ENCODE data around the gene ZFR2.
A peak's percentile ranks its signal among the peaks of the same experiment; 100 is the strongest.

The ZFR2 gene

DNA sequence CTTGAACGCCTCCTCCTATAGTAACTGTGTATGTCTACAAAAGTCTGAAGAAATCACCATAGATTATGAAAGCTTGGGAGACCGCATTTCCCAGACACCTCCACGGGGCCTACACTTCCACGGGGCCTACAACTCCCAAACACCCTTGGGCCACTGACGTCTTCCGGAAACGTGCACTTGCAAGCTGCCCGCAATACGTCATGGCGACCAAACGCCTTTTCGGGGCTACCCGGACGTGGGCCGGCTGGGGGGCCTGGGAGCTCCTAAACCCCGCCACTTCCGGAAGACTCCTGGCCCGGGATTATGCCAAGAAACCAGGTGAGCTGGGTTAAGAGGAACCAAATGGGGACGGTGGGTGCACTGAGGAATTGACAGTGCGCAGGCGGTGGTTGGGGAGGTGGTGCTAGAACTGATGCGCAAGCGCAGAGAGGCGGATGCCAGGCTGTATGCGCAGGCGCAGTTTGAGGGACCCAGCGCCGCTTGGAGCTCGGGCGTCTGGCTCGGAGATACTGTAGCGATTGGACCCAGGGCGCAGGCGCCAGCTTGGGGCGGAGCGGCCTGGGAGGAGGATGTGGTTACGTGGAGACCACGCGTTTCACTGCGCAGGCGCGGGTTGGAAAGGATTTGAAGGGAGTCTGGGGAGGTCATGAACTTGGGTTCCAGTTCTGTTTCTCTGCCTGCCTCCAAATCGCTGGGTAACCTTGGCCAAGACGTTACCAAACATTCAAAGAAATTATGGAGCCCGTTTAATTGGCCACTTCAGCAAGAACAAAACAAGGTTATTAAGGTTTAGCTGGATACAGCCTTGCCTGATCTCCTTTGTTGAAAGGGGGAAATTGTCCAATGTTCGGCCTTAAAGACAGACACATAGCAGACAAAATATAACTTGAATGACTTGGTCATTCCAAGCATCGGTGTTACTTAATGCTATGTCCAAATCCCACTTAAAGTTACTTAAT, 106.1 kb downstream of the ZFR2 start, which contains the start of gene MRPL54:
TSS of gene MRPL54 (plus strand) at position 182 of the 959 bp plus-strand sequence. CDS start at position 201, 19 bp downstream.
- no peaks in the 10 kb centered on the region for H4K20me1 ChIP-seq (ENCODE audit: control insufficient read depth, insufficient read depth, low read depth, low read length)
- no peaks in the 10 kb centered on the region for H3K9me2 ChIP-seq (replicated peaks; ENCODE audit: control insufficient read depth, low read length)
- no peaks in the 10 kb centered on the region for H3K9me3 ChIP-seq (ENCODE audit: control insufficient read depth, insufficient read depth, low read length)
- H3K4me1 ChIP-seq (ENCODE audit: control insufficient read depth, low read length), result peaks cover 13% of the 10 kb centered on the region
- H3K27me3 ChIP-seq (ENCODE audit: control insufficient read depth, low read length), result no peaks in the 10 kb centered on the region
- H3K4me2 ChIP-seq (ENCODE audit: low read length), result peak within 1 kb of the TSS; percentile 83
- peak within 1 kb of the TSS; percentile 82 for H3K27ac ChIP-seq (ENCODE audit: low read depth, low read length)
- no peak for TF ChIP-seq CTCF (IDR thresholded peaks at IDR 0.05; ENCODE audit: low read depth, low read length, poor library complexity, severe bottlenecking)
- no peak for TF ChIP-seq EZH2phosphoT487 (IDR thresholded peaks at IDR 0.05; ENCODE audit: borderline replicate concordance, low read length)
- H3K36me3 ChIP-seq (ENCODE audit: control insufficient read depth, low read length), result peaks cover 30% of the 10 kb centered on the region
- peaks cover 7% of the 10 kb centered on the region for H3F3A ChIP-seq (ENCODE audit: control insufficient read depth, insufficient read depth)
- peak within 1 kb of the TSS; percentile 96 for H3K4me3 ChIP-seq (ENCODE audit: low read length)
- H3K79me2 ChIP-seq (ENCODE audit: control insufficient read depth, low read length), result peaks cover 39% of the 10 kb centered on the region

DNA sequence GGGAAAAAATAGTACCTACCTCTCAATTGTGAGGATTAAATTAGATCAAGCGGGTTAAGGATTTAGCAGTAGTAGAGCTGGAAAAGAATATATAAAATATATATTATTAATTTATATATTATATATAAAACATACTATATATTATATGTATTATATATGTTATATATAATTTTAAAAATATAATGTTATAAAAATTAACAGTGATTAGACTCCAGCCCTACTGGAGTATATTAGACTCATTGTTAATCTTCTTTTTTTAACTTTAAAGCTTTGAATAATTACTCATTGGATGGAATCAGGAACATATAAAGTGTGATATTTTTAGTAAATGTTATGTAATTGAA, 106.7 kb downstream of the ZFR2 start:
- no peaks in the 10 kb centered on the region for H3K9me2 ChIP-seq (replicated peaks; ENCODE audit: control insufficient read depth, low read length)
- peaks cover 39% of the 10 kb centered on the region for H3K79me2 ChIP-seq (ENCODE audit: control insufficient read depth, low read length)
- H3K4me2 ChIP-seq (ENCODE audit: low read length), result peak overlapping the region; percentile 83

GRCh38 chr19:3761382-3762129, 107.3 kb downstream of the ZFR2 start, which contains the start of gene APBA3:
APBA3 (minus strand) TSS chr19:3761692; CDS start chr19:3760264, 1,428 bp downstream.
- peak within 1 kb of the TSS; percentile 82 for H3K27ac ChIP-seq (ENCODE audit: low read depth, low read length)
- no peak for TF ChIP-seq EZH2phosphoT487 (IDR thresholded peaks at IDR 0.05; ENCODE audit: borderline replicate concordance, low read length)
- TF ChIP-seq CTCF (IDR thresholded peaks at IDR 0.05; ENCODE audit: low read depth, low read length, poor library complexity, severe bottlenecking), result peak; percentile 85
- no peaks in the 10 kb centered on the region for H4K20me1 ChIP-seq (ENCODE audit: control insufficient read depth, insufficient read depth, low read depth, low read length)
- peaks cover 39% of the 10 kb centered on the region for H3K79me2 ChIP-seq (ENCODE audit: control insufficient read depth, low read length)
- peak within 1 kb of the TSS; percentile 83 for H3K4me2 ChIP-seq (ENCODE audit: low read length)
- H3F3A ChIP-seq (ENCODE audit: control insufficient read depth, insufficient read depth), result peaks cover 7% of the 10 kb centered on the region
- H3K36me3 ChIP-seq (ENCODE audit: control insufficient read depth, low read length), result peaks cover 23% of the 10 kb centered on the region
- no peaks in the 10 kb centered on the region for H3K9me3 ChIP-seq (ENCODE audit: control insufficient read depth, insufficient read depth, low read length)
- no peaks in the 10 kb centered on the region for H3K27me3 ChIP-seq (ENCODE audit: control insufficient read depth, low read length)
- peaks cover 13% of the 10 kb centered on the region for H3K4me1 ChIP-seq (ENCODE audit: control insufficient read depth, low read length)
- no peaks in the 10 kb centered on the region for H3K9me2 ChIP-seq (replicated peaks; ENCODE audit: control insufficient read depth, low read length)
- peak within 1 kb of the TSS; percentile 96 for H3K4me3 ChIP-seq (ENCODE audit: low read length)

More for the DNA sequence above, 106.7 kb downstream of the ZFR2 start:
- Histone ChIP-seq H3K36me3 (ENCODE audit: control insufficient read depth, low read length) (peaks cover 25% of the 10 kb centered on the region), H3K9me3 (ENCODE audit: control insufficient read depth, insufficient read depth, low read length) (no peaks in the 10 kb centered on the region), H3K4me3 (ENCODE audit: low read length) (peak overlapping the region; percentile 96), H3K27ac (ENCODE audit: low read depth, low read length) (peak overlapping the region; percentile 82), H3K27me3 (ENCODE audit: control insufficient read depth, low read length) (no peaks in the 10 kb centered on the region), H3F3A (ENCODE audit: control insufficient read depth, insufficient read depth) (peaks cover 7% of the 10 kb centered on the region), H3K4me1 (ENCODE audit: control insufficient read depth, low read length) (peaks cover 13% of the 10 kb centered on the region), H4K20me1 (ENCODE audit: control insufficient read depth, insufficient read depth, low read depth, low read length) (no peaks in the 10 kb centered on the region)
- TF ChIP-seq EZH2phosphoT487 (IDR thresholded peaks at IDR 0.05; ENCODE audit: borderline replicate concordance, low read length) (no peak), CTCF (IDR thresholded peaks at IDR 0.05; ENCODE audit: low read depth, low read length, poor library complexity, severe bottlenecking) (no peak)
